ENCODE data around the gene ACTL6B. TPM values are rescaled to one million over a fixed set of nuclear protein-coding genes. Genes with fewer than 3 reads are reported as not detected.

Gene ACTL6B
- polyA plus RNA-seq, 1 of the 3 experiments (the other 2 are of a cell fraction): 0.67 TPM

DNA sequence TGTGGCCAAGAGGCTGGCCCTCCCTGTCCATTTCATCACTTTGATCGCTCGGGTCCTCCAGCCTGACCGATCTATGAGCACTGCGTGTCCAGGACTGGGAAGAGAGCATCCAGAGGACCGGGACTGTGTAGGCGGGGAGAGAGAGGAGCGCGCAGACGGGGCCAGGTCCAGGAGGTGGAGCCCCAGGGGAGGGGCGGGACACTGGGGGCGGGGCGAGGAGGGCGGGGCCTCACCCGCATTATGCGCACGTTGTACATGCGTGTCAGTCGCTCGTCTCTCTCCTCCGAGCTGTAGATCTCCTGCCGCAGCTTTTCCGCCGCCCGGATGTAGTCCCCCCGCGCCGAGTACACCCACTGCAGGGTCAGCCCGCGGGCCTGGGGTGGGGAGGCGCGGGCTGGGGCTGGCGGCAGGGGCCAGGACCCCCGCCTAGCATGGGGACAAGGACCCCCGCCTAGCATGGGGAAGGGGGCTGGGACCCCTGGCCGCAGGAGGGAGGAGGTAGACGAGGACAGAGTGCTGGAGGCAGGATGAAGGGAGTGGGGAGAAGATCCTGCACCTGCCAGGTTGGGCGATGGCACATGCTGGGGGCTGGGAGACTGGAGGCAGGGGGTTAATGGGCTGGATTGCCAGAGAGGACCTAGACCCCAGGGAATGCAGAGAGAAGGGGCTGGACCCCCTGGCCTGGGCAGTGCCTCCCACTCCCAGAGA is 29.6 kb downstream of the ACTL6B start (continued):
- no peak for TF ChIP-seq JUND (IDR thresholded peaks at IDR 0.05)
- TF ChIP-seq RCOR1 (IDR thresholded peaks at IDR 0.05; ENCODE audit: low read length): no peak
- no peak for TF ChIP-seq NFIC (IDR thresholded peaks at IDR 0.05; ENCODE audit: borderline replicate concordance)
- TF ChIP-seq TCF12 (IDR thresholded peaks at IDR 0.05): no peak
- TF ChIP-seq, protein P1, sequence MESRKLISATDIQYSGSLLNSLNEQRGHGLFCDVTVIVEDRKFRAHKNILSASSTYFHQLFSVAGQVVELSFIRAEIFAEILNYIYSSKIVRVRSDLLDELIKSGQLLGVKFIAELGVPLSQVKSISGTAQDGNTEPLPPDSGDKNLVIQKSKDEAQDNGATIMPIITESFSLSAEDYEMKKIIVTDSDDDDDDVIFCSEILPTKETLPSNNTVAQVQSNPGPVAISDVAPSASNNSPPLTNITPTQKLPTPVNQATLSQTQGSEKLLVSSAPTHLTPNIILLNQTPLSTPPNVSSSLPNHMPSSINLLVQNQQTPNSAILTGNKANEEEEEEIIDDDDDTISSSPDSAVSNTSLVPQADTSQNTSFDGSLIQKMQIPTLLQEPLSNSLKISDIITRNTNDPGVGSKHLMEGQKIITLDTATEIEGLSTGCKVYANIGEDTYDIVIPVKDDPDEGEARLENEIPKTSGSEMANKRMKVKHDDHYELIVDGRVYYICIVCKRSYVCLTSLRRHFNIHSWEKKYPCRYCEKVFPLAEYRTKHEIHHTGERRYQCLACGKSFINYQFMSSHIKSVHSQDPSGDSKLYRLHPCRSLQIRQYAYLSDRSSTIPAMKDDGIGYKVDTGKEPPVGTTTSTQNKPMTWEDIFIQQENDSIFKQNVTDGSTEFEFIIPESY (IDR thresholded peaks at IDR 0.05; ENCODE audit: borderline replicate concordance, low read depth): no peak
- no peak for TF ChIP-seq EZH2phosphoT487 (IDR thresholded peaks at IDR 0.05; ENCODE audit: borderline replicate concordance, low read depth)
- no peak for TF ChIP-seq FOXJ3 (CRISPR knock-in tag; IDR thresholded peaks at IDR 0.05)
- no peak for TF ChIP-seq TEAD4 (IDR thresholded peaks at IDR 0.05; ENCODE audit: borderline replicate concordance, insufficient read depth)
- TF ChIP-seq FOSL2 (IDR thresholded peaks at IDR 0.05; ENCODE audit: borderline replicate concordance, low read depth): no peak
- no peak for TF ChIP-seq EP300 (IDR thresholded peaks at IDR 0.05; ENCODE audit: borderline replicate concordance in 1 of 2, low read depth in 1 of 2, low read length in 1 of 2)

DNA sequence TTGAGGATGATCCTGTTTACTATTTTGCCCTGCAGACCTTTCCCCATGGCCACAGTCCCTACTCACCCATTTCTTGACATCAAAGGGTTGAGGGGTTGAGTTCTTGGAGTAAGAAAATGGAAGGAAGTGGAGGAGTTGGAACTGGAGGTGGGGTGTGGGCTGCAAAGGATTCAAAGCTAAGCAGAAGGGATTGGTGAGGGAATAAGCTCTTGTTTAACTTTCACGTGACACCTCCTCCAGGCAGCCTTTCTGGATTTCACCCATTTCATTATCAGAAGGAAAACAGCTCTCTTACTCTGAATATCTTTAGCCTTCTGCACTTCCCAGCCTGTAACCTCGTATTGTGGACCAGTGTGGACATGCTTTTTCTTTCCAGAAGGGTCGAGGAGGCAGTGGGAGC is 30.2 kb downstream of the ACTL6B start:
- Histone ChIP-seq H3K4me1 (ENCODE audit: control insufficient read depth in 1 of 2, insufficient read depth in 2 of 2, low read depth in 1 of 2, low read length in 1 of 2) (peaks cover 0 to 10% of the 10 kb centered on the region in 2 experiments; a peak in 1 of 4 replicates), H4K20me1 (ENCODE audit: insufficient read depth) (no peaks in the 10 kb centered on the region), H3K4me2 (peak overlapping the region; percentile 77), H3F3A (replicated peaks; ENCODE audit: insufficient read depth) (peaks cover 14% of the 10 kb centered on the region), H3K79me2 (ENCODE audit: insufficient read depth) (no peaks in the 10 kb centered on the region), H3K27ac (ENCODE audit: low read depth in 2 of 2, low read length in 1 of 2) (peak overlapping the region in 1 of 2 experiments; percentile 11; a peak in 1 of 4 replicates), H3K27me3 (ENCODE audit: insufficient read depth) (no peaks in the 10 kb centered on the region), H3K4me3 (ENCODE audit: low read depth in 2 of 2, low read length in 1 of 2) (peak overlapping the region; percentile 29 to 58), H3K9ac (no peak overlapping the region), H3K9me2 (no peaks in the 10 kb centered on the region), H2AFZ (ENCODE audit: low read depth) (peak overlapping the region; percentile 80; the same call in 1 of the 2 replicates), H3K9me3 (no peaks in the 10 kb centered on the region), H3K36me3 (replicated peaks in 1 of 2; ENCODE audit: control insufficient read depth in 1 of 2, insufficient read depth in 2 of 2, low read length in 1 of 2) (no peaks in the 10 kb centered on the region)
- POLR2A ChIA-PET: interaction anchor here (1.0 to 2.1 kb wide), 2 partner anchors 10 to 14 kb away, joined by 3 to 14 read pairs; partner anchors contain the start of gene MOSPD3
- WGBS (ENCODE audit: low lambda C conversion rate): 30% methylated on average over 3 of the region's 3 CpGs
- CTCF ChIA-PET: interaction anchor here (0.8 to 7.2 kb wide), 13 partner anchors 8 to 202 kb away, joined by 3 to 70 read pairs (median 3); partner anchors contain the start of genes FBXO24, LRCH4, MOSPD3 and POP7
- DNase-seq: no peak
- TF ChIP-seq GABPA (IDR thresholded peaks at IDR 0.05; ENCODE audit: low read depth): no peak
